PC-3 (cell line): ENCODE measurements around the gene TRIM44. TPM values are rescaled to one million over a fixed set of nuclear protein-coding genes. Genes with fewer than 3 reads are reported as not detected.

ENCODE experiments used
- ATAC-seq: fragments of 200-7000 bp; cut with Tn5 transposase; 2 replicates; pipeline ENCODE4 v1.9.1; 2020; ENCODE audit warnings: mild to moderate bottlenecking, moderate library complexity
- BruUV-seq: library from RNA; stranded (reverse); fragments of 400-500 nt; replicated peaks from 2 replicates; lab custom pipeline; 2021; lab: Mats Ljungman, UMichigan
- CTCF ChIA-PET: fragments of 300-600 bp; sonication (Branson Sonifier 250); formaldehyde crosslinking; loops from one replicate; lab custom pipeline; 2022; ENCODE audit warnings: antibody characterized with exemption; lab: Charles Lee
- POLR2A ChIA-PET: fragments of 300-600 bp; sonication (Branson Sonifier 250); formaldehyde crosslinking; loops from one replicate; lab custom pipeline; 2022; ENCODE audit warnings: antibody characterized with exemption; ENCODE audit not compliant: unreplicated experiment; lab: Charles Lee
- DNase-seq: peaks from one replicate; pipeline ENCODE4 v3.0.0-alpha.2; 2015
- H2AFZ ChIP-seq: fragments of 300-600 bp; sonication (generic); 2 replicates; pipeline ENCODE4 v1.6.0; 2016; ENCODE audit warnings: antibody characterized with exemption, low read length
- H3F3A ChIP-seq: fragments of 300-600 bp; sonication (generic); one replicate; pipeline ENCODE4 v1.6.0; 2017; ENCODE audit warnings: antibody characterized with exemption, low read length, control low read depth, mild to moderate bottlenecking; ENCODE audit not compliant: unreplicated experiment
- H3K27ac ChIP-seq: fragments of 300-600 bp; sonication (generic); 2 replicates; pipeline ENCODE4 v1.5.1; 2016; ENCODE audit warnings: mild to moderate bottlenecking, low read length
- H3K27me3 ChIP-seq: fragments of 300-600 bp; sonication (generic); 2 replicates; pipeline ENCODE4 v1.6.1; 2016; ENCODE audit warnings: low read length, mixed read lengths
- H3K36me3 ChIP-seq: fragments of 300-600 bp; sonication (generic); 2 replicates; pipeline ENCODE4 v1.6.1; 2016; ENCODE audit warnings: low read depth, mixed run types, low read length, mixed read lengths
- H3K4me1 ChIP-seq: fragments of 300-600 bp; sonication (generic); 2 replicates; pipeline ENCODE4 v1.5.1; 2016; ENCODE audit warnings: low read length; ENCODE audit not compliant: insufficient read depth
- H3K4me2 ChIP-seq: fragments of 300-600 bp; sonication (generic); 2 replicates; pipeline ENCODE4 v1.6.0; 2016; ENCODE audit warnings: low read length
- H3K4me3 ChIP-seq: fragments of 300-600 bp; sonication (generic); 2 replicates; pipeline ENCODE4 v1.5.1; 2016; ENCODE audit warnings: mild to moderate bottlenecking, low read length, mixed read lengths
- H3K79me2 ChIP-seq: fragments of 300-600 bp; sonication (generic); 2 replicates; pipeline ENCODE4 v1.6.1; 2017; ENCODE audit warnings: low read length, mixed read lengths
- H3K9ac ChIP-seq: fragments of 300-600 bp; sonication (generic); 2 replicates; pipeline ENCODE4 v1.6.0; 2016; ENCODE audit warnings: mild to moderate bottlenecking, low read length
- H3K9me2 ChIP-seq: fragments of 300-600 bp; sonication (generic); replicated peaks from 2 replicates; pipeline ENCODE4 v1.6.1; 2016; ENCODE audit warnings: mixed run types, low read length, mixed read lengths
- H3K9me3 ChIP-seq: fragments of 300-600 bp; sonication (generic); 2 replicates; pipeline ENCODE4 v1.6.1; 2016; ENCODE audit warnings: low read length, mixed read lengths
- H4K20me1 ChIP-seq: fragments of 300-600 bp; sonication (generic); 2 replicates; pipeline ENCODE4 v1.6.1; 2016; ENCODE audit warnings: low read length, mixed read lengths
- CTCF ChIP-seq: fragments of 300-600 bp; sonication (generic); conservative IDR thresholded peaks from 2 replicates; pipeline ENCODE4 v1.5.1; 2017; ENCODE audit warnings: antibody characterized with exemption, low read depth, mild to moderate bottlenecking, low read length
- EZH2 ChIP-seq: fragments of 300-600 bp; sonication (generic); IDR thresholded peaks from one replicate; pipeline ENCODE4 v1.6.1; 2017; ENCODE audit warnings: antibody characterized with exemption, mild to moderate bottlenecking, low read length; ENCODE audit not compliant: unreplicated experiment
- EZH2phosphoT487 ChIP-seq: fragments of 300-600 bp; sonication (generic); IDR thresholded peaks from 2 replicates; pipeline ENCODE4 v1.6.1; 2018; ENCODE audit warnings: mild to moderate bottlenecking, antibody characterized with exemption, low read length, borderline replicate concordance
- intact Hi-C: fragments of 100-400 bp; cut with micrococcal nuclease; formaldehyde crosslinking; loops from 2 replicates; pipeline ENCODE4 v1.9.0; 2023
- total RNA-seq: library from RNA; depleted of rRNA; stranded (reverse); fragments of >200 nt; gene quantifications from 2 replicates; pipeline ENCODE4 v1.2.3, GENCODE V29; 2014

TRIM44 gene
- total RNA-seq, 1 experiment from 2014 or later = 14.0 TPM

DNA sequence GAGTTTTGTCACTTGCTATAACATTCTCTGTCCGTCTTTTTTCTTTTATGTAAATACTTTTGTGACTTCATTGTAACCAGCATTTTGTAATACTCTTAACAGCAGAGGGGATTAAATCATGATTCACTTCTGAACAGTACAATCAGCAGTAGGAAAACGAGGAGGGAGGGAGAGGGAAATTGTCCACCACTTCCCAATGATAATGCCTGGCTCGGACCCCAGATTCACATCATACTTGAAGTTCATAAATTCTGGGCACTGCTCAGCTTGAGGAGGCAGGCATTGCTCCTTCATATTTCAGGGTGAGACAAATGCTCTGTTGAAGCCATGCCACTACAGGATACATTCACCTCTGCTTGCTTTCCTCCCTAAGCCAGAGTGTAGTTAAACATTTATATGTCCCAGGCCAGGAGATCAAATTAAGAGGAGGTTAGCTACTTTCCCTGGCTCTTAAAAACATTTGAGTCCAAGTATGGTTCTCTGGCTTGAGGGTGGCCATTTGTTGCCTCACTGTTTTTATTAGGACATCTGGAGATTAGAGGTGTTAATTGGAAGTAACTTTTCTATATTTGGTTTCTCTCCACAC, 152.2 kb downstream of the TRIM44 start:
- Histone ChIP-seq H3K27ac (no peak overlapping the region), H3K9me3 (no peaks in the 10 kb centered on the region), H3K9me2 (no peaks in the 10 kb centered on the region), H3K4me1 (no peaks in the 10 kb centered on the region), H2AFZ (no peak overlapping the region), H3F3A (no peaks in the 10 kb centered on the region), H3K27me3 (no peaks in the 10 kb centered on the region), H3K36me3 (no peaks in the 10 kb centered on the region), H3K4me3 (no peak overlapping the region), H3K79me2 (no peaks in the 10 kb centered on the region), H4K20me1 (no peaks in the 10 kb centered on the region), H3K4me2 (no peak overlapping the region), H3K9ac (no peak overlapping the region)
- DNase-seq = no peak
- ATAC-seq = no peak
- POLR2A ChIA-PET = no interaction called here
- intact Hi-C loops = no loop called here
- TF ChIP-seq CTCF = no peak
- TF ChIP-seq EZH2phosphoT487 = no peak
- no peak for TF ChIP-seq EZH2
- BruUV-seq = no TSS peak
- CTCF ChIA-PET = no interaction called here

DNA sequence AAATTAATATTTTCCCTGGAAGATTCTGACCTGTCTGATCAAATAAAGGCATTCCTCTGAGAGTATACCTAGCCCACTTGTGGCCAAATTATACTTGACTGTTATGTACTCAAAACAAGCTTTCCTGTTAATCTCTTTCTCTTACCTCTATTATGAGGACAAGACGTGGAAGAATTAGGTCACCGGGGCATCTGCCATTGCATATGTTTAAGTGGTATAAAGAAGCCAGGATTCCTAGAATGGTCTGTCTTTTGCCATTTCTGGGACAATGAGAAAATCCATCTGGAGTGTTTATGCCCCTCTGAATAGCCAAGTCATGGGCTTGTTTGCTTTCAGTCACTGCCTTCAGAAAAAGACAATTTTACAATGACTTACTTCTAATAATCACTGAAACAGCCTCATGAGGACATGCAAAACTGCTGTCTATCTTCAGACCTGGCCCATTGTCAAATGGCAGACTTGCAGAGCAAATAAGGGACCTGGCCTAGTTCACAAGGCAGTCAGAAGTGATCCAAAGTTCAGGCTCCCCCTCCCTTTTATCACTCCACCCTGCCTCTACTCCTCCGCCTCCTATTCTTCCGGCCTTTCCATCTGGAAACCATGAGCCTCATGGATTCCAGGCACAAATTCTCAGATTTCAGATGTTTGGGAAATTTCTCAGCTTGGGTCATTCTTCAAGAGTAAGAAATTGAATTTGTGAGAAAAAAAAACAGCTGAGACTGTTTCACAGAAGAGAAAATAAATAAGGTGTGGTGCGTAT, 153.2 kb downstream of the TRIM44 start:
- H3K4me2 ChIP-seq = no peak overlapping the region
- H4K20me1 ChIP-seq = no peaks in the 10 kb centered on the region
- ATAC-seq = no peak
- H3K4me3 ChIP-seq = no peak overlapping the region
- no peaks in the 10 kb centered on the region for H3K27me3 ChIP-seq
- no TSS peak for BruUV-seq
- H2AFZ ChIP-seq = no peak overlapping the region
- no peaks in the 10 kb centered on the region for H3K36me3 ChIP-seq
- H3K9me2 ChIP-seq = no peaks in the 10 kb centered on the region
- H3F3A ChIP-seq = no peaks in the 10 kb centered on the region
- intact Hi-C loops = no loop called here
- H3K9ac ChIP-seq = no peak overlapping the region
- TF ChIP-seq CTCF = no peak
- no peak for TF ChIP-seq EZH2phosphoT487
- no peak for TF ChIP-seq EZH2
- no peaks in the 10 kb centered on the region for H3K79me2 ChIP-seq
- no peak overlapping the region for H3K27ac ChIP-seq
- H3K4me1 ChIP-seq = no peaks in the 10 kb centered on the region
- no peaks in the 10 kb centered on the region for H3K9me3 ChIP-seq
- CTCF ChIA-PET = no interaction called here
- no peak for DNase-seq
- POLR2A ChIA-PET = no interaction called here

GRCh38 chr11:35820614-35821013, 158.0 kb downstream of the TRIM44 start:
- H3K4me3 ChIP-seq = no peak overlapping the region
- no peaks in the 10 kb centered on the region for H3K36me3 ChIP-seq
- H4K20me1 ChIP-seq = no peaks in the 10 kb centered on the region
- H3K9me3 ChIP-seq = no peaks in the 10 kb centered on the region
- POLR2A ChIA-PET = no interaction called here
- peaks cover 12% of the 10 kb centered on the region for H3K4me1 ChIP-seq
- no peaks in the 10 kb centered on the region for H3F3A ChIP-seq
- intact Hi-C loops = loop anchor here (10.0 kb wide), 1 partner anchor 214 kb away; no protein-coding TSS in a partner anchor
- CTCF ChIA-PET = interaction anchor here (2.0 to 2.3 kb wide), 2 partner anchors 197 to 205 kb away, joined by 9 to 11 read pairs; no protein-coding TSS in a partner anchor
- ATAC-seq (no peak), DNase-seq (no peak)
- H3K4me2 ChIP-seq = no peak overlapping the region
- H2AFZ ChIP-seq = no peak overlapping the region
- H3K79me2 ChIP-seq = no peaks in the 10 kb centered on the region
- no peaks in the 10 kb centered on the region for H3K27me3 ChIP-seq
- TF ChIP-seq CTCF (no peak), EZH2phosphoT487 (no peak), EZH2 (no peak)
- H3K27ac ChIP-seq = no peak overlapping the region
- no peak overlapping the region for H3K9ac ChIP-seq
- no TSS peak for BruUV-seq
- no peaks in the 10 kb centered on the region for H3K9me2 ChIP-seq
